HG03108 (cell line): Measurements from ENCODE around the gene MRAS.

Experiments
- ATAC-seq: cut with Tn5 transposase; IDR thresholded peaks from one replicate; pipeline ENCODE4 v1.9.1; 2021; ENCODE audit warnings: moderate library complexity; ENCODE audit not compliant: unreplicated experiment

Gene MRAS

DNA sequence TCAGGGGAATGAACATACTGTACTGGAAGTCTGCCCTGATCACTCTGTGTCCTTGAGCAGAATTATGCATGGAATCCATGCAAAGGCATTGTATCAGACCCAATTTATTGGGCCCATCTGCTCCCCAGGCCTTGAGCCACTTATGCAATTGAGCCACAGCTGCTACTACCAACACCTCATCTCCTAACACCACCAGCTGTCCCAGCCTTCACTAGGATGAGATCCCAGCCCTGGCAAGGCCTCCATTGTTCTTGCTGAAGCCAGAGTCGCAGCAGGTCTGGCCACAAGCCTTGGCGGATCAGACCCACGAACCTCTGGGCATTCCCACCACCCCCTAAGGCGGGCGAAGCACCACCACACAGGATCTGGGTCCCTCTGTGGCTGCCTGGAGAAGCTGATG lies 9.6 kb upstream of the MRAS start:
- no peak for ATAC-seq

DNA sequence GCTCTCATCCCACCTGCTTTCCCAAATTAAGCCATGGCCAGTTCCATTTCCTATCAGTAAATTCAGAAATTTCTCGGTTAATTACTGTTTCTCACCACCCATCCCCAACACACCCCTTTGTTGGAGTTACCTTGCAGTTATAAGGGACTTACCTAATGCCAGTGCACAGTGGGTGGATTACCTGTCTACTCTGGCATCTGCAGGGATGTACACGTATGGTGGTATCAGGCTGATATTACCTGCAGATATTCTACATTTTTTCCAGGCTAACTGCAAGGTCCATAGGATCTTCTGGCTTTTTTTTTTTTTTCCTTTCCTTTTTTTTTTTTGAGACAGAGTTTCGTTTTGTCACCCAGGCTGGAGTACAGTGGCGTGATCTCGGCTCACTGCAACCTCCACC lies 7.9 kb upstream of the MRAS start:
- no peak for ATAC-seq

DNA sequence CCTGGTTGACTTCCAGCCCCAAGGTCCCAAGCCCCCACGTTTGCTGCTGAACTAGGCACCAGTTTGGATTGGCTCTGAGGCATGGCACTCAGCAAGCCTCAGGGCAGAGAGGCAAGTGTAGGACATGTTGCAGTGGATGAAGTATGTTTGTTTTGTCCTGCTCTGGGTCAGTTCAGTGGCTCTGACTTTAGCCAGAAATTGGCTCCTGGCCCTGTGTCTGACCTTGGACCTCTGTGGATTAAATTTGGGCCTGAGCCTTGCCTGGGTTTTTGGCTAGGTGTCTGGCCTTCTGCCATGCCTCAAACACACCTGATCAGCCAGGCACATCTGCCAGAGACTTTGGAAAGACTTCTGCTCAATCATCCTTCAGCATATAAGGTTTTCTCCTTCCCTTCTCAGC lies 3.6 kb upstream of the MRAS start:
- ATAC-seq, result no peak

DNA sequence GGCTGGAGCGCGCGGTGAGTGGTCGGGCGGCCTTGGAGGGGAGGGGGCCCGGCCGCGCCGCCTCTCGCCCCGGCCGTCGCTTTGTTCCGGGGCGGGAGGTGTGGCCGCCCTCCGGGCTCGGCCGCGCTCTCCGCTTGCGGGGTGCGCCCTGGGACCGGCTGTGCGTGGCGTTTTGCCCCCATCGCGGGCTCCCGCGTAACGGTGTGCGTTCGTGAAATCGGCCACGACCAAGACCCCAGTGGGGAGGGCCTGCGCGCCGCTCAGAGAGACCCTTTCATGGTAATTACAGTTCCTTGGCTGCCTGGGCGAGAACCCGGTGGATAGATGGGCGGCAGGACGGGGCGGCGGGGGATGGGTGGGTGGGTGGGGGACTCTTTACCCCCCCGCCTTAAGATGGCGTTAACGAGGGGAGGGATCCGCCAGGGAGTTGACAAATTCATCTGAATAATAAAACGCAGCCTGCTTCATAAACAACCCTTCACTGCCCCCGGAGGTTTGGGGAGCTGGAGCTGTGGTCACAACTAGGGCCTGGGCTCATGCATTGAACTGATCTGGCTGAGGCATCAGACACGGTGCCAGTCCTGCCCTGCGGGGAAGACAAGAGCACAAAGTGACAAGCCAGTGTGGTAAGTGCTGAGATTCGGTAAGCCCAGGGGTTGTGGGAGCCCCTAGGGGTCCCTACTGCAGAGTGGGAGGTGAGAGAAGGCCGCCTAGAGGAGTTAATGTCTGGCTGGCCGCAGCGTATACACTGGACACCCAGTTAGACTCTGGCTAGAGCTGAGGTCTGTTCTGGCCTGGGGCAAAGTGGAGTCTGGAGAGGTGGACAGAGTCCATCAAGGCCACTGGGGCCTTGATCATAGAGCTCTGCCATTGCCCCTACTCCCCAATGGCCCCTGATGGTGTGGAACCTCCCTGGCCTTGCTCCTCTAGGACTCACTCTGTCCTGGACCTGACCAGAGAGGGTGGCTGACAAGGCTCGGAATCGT lies 668 bp downstream of the MRAS start:
- no peak for ATAC-seq

DNA sequence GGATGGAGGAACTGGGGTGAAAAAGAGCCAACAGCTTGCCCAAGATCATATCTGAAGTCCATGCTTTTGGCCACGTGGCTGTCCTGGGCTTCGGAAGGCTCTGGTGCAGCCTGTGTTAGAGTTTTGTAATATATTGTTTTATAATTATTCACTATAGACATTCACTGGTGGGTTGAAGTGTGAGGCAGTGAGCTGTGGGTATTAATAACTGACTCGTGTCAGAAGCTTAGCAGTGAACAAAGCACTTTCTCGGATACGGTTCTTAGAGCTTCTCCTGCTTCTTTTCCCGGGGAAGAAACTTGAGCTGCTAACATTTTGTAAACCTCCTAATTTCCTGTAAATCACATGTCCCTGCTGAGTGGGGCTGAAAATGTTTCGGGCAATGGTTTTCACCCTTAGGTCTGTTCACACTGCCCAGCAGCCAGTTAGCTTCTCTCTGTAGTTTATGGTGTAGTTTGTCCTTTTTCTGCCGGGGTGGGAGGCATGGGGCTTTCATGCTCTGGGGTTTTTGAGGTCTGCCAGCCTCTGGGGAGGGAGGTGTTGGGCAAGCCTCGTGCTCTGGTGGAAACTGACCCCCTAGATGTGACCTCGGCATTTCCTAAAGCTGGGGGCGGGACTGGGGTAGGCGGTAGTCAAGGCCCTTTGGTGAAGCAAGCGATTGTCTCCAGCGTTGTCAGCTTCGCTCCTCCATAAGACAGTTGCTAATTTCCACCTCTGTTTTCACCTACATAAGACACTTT lies 1.7 kb downstream of the MRAS start:
- no peak for ATAC-seq

DNA sequence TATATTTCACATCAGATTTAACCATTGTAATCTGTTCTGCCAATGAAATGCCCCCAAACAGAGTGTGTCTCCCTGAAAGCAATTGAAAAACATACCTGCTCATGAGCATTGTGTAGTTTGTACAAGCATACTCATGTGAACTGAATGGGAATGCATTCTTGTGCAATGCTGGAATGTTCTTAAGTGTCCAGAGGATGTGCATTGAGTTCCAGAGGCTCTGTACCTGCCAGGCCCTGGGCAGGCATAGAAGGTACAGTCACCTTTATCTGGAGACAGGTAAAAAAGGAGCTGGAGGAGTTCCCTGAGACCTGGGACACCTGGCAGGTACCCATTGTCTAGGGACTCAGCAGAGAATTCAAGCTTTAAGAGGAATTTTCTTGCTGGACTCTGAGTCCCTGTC lies 2.8 kb downstream of the MRAS start:
- ATAC-seq, result no peak

DNA sequence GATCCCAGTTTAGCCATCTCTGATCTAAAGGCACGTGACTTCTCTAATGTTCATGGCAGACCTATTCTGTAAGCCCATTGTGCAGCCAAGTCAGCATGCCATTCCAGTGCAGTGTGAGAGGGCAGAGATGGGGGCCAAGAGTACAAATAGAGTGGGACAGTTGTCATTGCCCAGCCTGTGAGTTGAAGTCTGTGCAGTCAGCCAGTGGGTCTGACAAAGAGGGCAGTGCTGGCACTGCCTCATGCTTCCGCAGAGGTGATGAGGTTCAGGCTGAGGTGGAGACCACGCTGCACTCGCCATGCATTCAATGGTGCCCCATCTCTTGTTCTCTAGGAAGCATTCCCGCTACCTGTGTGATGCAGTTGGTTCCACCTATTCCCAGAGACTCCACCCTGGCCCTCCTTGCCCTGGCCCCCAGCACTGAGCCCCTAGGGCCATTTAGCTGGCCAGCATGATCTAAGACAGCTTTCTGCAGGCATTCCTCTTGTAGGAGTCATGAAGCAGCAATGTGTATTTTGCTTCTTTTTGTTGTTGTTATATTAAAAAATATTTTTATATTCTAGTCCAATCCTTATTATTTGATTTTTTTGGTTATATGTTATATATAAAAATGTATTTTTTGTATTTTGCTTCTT lies 3.7 kb downstream of the MRAS start:
- no peak for ATAC-seq

DNA sequence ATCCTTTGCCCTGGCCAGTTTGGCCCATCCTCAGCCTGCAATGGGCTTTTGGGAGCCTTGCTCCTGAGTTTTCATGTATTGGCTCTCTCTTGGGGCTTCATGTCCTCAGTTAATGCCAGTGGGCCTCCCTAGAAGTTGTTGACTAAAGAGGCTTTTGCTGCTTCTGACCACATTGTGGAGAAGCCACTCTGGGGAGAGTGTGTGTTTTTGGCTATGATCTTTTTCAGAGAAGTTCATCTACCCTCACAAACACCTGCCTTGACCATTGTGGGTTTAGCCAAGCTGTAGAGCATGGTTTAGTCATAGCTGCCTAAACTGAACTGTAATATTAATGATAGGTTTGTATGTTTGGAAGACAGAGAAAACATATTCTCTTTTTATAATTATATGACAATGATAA lies 6.0 kb downstream of the MRAS start:
- no peak for ATAC-seq

DNA sequence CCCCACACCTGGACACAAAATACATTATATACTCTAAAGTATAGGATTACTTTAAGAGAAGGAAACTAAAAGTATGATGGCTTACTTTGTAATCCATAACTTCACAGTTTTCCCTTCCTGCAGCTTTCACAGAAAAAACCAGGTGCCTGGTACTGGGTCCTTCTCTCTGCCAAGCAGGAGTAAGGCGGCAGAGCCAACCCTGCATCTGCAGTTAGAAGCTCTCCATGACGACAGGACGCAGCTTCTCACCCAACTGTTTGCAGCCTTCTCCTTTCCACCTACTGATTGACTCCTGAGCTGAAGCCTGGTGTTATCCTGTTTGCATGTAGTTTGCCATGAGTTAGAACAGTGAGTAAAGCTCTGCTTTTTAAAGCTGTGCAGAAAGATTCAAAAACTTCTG lies 6.7 kb downstream of the MRAS start:
- ATAC-seq, result no peak

DNA sequence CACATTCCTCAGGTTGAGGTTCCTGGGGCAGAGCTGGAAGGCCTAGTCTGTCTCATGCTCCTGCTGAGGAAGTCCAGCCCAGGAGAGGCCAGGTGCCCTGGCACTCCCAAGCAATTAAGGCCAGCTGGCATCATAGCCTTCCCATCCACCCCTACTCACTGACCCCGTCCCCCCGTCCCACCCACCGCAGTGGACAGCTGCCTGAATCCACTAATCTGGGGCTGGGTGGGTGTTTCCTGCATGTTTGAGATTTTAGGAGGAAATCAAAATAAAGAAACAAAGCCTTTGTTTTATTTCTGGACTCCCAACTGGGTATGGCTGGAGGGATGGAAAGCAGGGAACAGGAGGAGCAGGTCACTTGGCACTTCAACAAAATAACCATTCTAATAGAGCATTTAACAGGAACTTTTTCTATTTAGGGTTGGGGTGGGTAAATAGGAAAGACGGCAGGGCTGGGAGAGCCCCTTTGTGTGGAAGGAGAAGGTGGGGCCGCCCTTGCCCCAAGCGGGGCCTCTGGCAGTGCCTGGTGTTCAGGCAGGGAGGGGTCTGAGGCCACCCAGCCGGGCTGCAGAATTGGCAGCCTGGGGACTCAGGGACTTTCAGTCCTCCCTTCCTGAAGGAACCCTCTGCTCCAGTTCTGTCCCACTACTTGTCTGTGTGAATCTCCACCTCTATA lies 8.5 kb downstream of the MRAS start:
- ATAC-seq, result no peak

DNA sequence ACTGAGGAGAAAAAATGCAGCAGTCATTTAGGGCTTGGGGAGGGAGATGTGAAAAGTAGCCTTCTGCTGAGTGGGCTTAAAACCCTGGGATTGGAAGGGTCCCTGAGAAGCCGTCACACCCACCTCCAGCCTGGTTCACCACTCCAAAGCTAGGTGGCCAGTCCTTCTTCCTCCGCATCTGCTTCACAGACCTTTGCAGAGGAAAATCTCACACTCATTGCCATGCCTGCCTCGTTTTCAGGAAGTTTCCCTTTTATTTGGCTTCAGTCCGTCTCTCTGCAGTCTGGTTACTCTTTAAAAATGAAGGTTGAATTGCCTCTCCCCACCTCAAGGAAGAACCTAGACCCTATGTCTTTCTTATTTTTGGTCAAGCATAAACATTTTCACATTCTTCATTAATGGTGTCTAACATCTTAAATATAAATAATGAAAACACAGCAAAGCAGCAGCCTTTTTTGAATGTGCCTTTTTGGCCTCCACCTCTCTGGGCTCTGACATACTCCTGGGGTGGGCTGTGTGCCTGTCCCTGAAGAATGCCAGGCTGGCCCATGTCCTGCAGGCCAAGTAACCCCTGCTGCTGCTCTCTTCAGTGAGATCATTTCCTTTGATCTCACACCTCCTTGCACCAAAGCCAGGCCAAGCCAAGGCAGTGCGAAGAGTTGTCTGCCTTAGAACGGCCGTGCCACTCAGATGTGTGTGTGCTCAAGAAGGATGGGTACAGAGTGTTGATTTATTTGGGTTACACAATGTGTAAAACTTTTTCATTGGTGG lies 11.0 kb downstream of the MRAS start:
- no peak for ATAC-seq

DNA sequence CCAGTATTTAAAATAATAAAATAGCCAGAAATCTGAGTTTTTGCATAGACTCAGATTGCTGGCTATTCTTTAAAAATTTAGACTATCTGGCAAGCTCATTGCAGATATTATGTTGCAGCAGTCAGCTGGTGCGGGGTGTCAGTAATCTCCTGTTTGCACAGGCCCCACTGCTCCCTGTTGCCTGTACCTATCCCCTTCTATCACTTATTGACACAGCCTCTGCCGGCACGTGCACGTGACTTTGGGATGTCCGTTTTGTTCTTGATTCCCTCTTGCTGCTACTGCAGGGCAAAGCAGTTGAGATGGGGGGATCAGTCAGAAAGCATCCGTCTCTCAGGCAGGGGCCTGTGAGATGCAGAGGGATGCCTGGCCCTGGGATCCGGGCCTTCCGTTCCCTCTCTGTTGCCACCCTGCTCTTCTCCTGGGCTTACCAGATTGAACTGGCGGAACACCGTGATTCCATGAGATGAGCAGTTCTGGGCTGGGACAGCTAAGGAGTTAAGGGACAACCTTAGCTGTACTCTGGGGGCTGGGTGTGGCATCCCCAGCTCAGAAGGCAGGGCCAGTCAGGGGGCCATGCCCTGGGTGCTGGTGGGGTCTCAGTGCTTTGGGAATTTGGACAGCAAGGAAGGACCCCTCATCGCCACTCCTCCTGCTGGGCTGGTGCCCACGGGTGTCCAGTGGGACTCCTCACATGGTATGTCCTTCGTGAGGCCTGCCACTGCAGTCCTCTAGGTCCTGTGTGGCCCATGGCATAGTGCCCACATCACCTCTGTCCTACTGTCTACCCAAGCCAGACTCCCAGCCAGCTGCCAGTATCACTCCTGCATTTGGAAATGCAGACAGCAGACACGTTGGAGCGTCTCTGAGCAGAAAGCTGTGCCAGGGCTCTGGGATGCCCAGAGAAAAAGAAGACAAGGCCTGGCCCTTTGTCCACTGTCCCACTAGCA lies 11.8 kb downstream of the MRAS start:
- ATAC-seq, result no peak

DNA sequence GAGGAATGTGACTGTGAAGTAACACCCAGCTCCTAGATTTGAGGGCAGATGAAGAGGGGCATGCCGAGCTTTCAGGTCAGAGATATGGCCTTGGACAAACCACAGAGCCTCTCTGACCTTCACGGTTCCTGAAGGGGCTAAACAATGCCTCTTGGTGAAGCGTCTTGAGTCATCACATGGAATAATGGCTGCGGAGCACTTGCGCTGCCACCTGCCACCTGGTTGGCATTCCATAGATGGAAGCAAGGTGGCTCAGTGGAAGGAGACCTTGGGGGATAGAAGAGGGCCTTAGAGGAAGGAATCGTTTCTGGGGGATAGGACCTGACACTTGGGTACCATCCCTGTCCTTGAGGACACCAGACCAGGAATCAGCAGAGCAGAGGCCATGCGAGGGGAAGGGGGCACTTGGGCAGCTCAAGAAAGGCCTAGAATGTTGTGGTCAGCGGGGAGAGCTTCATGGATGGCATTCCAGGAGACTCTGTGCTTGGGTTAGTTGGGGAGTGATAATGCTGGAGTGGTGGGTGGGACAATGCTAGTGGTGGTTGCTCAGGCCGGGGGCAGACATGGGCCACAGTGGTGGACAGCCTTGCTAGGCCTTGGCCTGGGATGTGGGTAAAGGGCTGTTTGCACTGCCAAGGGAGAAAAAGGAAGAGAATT lies 12.6 kb downstream of the MRAS start:
- no peak for ATAC-seq

DNA sequence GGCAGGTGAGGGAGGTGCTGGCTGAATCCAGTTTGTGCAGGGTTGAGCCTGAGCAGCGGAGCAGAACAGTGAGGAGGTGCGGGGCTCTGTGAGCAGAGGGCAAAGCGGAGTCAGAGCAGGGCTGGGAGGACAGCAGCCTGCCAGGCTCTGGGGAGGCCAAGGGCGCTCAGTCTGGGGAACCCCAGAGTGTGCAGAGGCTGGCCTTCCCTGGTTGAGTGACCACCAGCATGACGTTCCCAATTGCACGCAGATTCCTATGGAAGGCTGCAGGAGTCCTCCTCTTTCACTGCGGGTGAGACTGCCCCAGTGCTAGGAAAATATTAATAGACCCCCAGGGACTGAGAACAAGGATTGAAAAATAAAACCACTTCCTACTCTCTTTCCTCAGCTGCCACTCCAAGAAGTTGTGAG lies 13.2 kb downstream of the MRAS start:
- no peak for ATAC-seq

DNA sequence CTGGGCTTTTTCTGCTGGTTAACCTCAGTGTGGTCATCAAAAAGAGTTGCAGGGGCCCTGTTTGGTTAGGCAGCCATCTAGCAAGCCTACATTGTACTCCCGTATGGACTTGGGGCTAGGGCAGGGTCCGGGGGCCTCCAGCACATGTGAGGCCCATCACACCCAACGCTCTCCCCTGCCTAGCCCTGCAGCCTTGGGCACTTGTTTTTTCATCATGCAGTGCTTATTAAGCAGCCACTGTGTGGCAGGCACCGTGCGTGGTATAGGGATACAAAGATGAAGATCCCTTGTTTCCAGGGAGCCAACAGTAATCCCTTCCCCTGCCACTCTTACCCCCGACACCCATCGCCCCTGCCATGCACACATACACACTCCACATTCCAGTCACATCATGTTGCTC lies 14.2 kb downstream of the MRAS start:
- no peak for ATAC-seq

DNA sequence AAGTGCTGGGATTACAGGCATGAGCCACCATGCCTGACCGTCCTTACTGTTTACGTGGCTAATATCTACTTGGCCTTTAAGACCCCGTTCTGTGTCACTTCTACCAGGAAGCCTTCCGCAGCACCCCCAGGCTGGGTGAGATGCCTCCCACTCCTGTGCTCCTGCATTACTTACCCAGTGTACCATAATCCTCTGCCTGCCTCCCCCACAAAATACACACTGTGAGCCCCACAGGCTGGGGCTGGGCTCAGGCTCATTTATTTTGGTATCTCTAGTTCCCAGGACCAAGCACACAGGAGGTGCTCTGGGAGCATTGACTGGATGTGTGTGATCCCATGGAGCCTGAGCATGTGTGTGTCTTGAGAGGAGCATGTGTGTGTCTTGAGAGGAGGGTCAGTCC lies 14.9 kb downstream of the MRAS start:
- no peak for ATAC-seq

DNA sequence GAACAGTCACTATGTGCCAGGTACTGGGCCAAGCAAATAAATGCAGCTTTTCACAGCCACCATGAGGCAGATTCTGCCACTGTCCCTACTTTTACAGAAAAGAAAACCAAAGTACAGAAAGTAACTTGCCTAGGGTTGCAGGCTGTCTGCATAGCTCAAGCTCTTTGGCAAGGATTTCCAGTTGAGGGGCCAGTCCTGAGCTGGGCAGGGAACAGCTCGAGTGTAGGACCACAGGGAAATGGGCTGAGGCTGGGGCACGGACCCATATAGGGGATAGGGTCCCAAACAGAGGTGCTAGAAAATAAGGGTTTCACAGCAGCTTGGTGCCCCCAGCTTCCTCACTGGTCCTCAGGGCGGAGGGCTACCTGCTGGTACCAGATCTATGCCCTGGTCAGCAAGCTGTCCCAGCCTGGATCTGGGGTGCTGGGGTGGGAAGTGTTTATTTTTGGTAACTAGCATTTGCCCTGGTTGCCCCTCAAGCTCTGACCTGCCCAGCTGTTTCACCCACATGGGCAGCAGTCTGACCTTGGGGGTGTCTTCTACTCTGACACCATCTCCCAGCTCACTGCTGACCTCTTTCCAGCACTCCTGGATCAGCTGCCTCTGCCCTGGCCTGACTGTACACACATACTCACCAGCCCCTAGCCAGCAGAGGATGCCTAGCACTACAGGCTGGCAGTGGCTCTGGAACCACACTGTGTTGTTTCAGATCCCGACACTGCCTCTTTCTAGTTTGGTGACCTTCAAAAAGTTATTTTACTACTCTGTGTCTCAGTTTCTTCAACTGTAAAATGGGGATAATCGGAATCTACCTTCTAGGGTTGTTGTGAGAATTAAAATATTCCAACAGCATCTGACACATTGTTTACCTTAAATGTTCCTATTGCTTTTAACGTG lies 16.2 kb downstream of the MRAS start:
- no peak for ATAC-seq

DNA sequence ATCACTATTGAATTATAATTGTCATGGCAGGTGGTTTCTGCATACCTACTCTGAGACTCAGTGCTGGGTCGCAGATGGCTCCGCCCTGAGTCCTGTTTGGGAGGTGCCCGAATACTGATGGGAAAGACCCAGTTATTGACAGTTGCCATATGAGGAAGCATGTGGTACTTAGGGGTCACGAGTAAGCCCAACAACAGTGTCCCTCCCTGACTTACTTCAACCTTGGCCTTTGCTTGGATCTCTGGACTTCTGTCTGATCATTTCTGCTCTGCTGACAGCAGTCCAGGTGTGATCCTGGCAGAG lies 16.8 kb downstream of the MRAS start:
- no peak for ATAC-seq
